Neural progenitor cell (in vitro differentiated cells): ENCODE results near the gene MKLN1.

Experiments used
- EZH2 ChIP-seq: fragments of 200-600 bp; sonication (generic); IDR thresholded peaks from 2 replicates; pipeline ENCODE4 v1.6.1; 2017; ENCODE audit warnings: antibody characterized with exemption, mild to moderate bottlenecking, moderate library complexity
- EZH2phosphoT487 ChIP-seq: fragments of 200-600 bp; sonication (generic); IDR thresholded peaks from 2 replicates; pipeline ENCODE4 v1.6.1; 2017; ENCODE audit warnings: antibody characterized with exemption
- TF ChIP-seq, protein P1 (sequence below): fragments of 200-600 bp; sonication (generic); IDR thresholded peaks from 2 replicates; pipeline ENCODE4 v1.5.1; 2017; ENCODE audit warnings: antibody characterized with exemption, mild to moderate bottlenecking

DNA sequence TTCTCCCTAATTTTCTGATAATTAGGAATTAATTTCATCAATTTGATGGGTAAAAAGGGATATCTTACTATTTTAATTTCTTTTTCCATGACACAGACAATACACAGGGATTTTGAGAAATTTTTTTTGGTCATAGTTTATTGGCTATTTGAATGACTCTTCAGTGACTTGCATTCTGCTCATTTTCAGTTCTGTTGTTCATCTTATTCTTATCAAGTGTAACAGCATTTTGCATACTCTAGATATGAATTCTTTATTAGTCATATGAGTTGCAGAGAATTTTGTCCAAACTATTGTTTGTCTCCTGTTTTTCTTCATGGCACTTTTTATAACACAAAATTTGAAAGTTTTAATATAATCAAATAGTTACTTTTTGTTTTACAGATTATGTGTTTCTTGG, 41.7 kb downstream of the MKLN1 start:
- TF ChIP-seq, protein P1, sequence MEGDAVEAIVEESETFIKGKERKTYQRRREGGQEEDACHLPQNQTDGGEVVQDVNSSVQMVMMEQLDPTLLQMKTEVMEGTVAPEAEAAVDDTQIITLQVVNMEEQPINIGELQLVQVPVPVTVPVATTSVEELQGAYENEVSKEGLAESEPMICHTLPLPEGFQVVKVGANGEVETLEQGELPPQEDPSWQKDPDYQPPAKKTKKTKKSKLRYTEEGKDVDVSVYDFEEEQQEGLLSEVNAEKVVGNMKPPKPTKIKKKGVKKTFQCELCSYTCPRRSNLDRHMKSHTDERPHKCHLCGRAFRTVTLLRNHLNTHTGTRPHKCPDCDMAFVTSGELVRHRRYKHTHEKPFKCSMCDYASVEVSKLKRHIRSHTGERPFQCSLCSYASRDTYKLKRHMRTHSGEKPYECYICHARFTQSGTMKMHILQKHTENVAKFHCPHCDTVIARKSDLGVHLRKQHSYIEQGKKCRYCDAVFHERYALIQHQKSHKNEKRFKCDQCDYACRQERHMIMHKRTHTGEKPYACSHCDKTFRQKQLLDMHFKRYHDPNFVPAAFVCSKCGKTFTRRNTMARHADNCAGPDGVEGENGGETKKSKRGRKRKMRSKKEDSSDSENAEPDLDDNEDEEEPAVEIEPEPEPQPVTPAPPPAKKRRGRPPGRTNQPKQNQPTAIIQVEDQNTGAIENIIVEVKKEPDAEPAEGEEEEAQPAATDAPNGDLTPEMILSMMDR = no peak
- TF ChIP-seq EZH2 = no peak
- TF ChIP-seq EZH2phosphoT487 = no peak
